GM21576 (cell line): ENCODE measurements around the gene DAPK1.
"Not testable (repeated sequence)": the region's sequence is repeated elsewhere in the genome, so short reads cannot be mapped to it uniquely, and the experiment has no call there.

Experiments
- ATAC-seq: cut with Tn5 transposase; IDR thresholded peaks from one replicate; pipeline ENCODE4 v1.9.1; 2021; ENCODE audit warnings: mild to moderate bottlenecking, moderate library complexity; ENCODE audit not compliant: unreplicated experiment

The DAPK1 gene

GRCh38 chr9:87729246-87729645, 231.6 kb downstream of the DAPK1 start:
- no peak for ATAC-seq

- ATAC-seq, result no peak
Measured at GRCh38 chr9:87731321-87731720, 233.7 kb downstream of the DAPK1 start.

GRCh38 chr9:87732344-87732743, 234.7 kb downstream of the DAPK1 start:
- no peak for ATAC-seq

GRCh38 chr9:87732756-87733155, 235.1 kb downstream of the DAPK1 start:
- ATAC-seq, result no peak

GRCh38 chr9:87733273-87734052, 235.8 kb downstream of the DAPK1 start:
- ATAC-seq, result no peak

- ATAC-seq, result no peak
Measured at GRCh38 chr9:87734106-87734505, 236.4 kb downstream of the DAPK1 start.

- ATAC-seq, result no peak
Measured at GRCh38 chr9:87739546-87739945, 241.9 kb downstream of the DAPK1 start.

- ATAC-seq, result no peak
Measured at GRCh38 chr9:87740209-87740608, 242.5 kb downstream of the DAPK1 start.

GRCh38 chr9:87741326-87741725, 243.7 kb downstream of the DAPK1 start:
- no peak for ATAC-seq

- no peak for ATAC-seq
Measured at GRCh38 chr9:87741891-87742290, 244.2 kb downstream of the DAPK1 start.

GRCh38 chr9:87742813-87743428, 245.3 kb downstream of the DAPK1 start:
- ATAC-seq, result no peak

GRCh38 chr9:87744247-87744646, 246.6 kb downstream of the DAPK1 start:
- ATAC-seq, result not testable (repeated sequence)

- ATAC-seq, result no peak
Measured at GRCh38 chr9:87746186-87746585, 248.5 kb downstream of the DAPK1 start.

- ATAC-seq, result no peak
Measured at GRCh38 chr9:87748881-87749280, 251.2 kb downstream of the DAPK1 start.

GRCh38 chr9:87749335-87750035, 251.8 kb downstream of the DAPK1 start:
- ATAC-seq, result no peak

- ATAC-seq, result no peak
Measured at GRCh38 chr9:87750726-87751125, 253.1 kb downstream of the DAPK1 start.

- no peak for ATAC-seq
Measured at GRCh38 chr9:87751423-87751822, 253.8 kb downstream of the DAPK1 start.

GRCh38 chr9:87751868-87752267, 254.2 kb downstream of the DAPK1 start:
- ATAC-seq, result no peak

GRCh38 chr9:87753313-87753712, 255.6 kb downstream of the DAPK1 start:
- ATAC-seq, result no peak
